ENCODE measurements around the gene LHFPL3.

GRCh38 chr7:104694710-104695109 lies 366.3 kb downstream of the LHFPL3 start:
- TF ChIP-seq POLR2A (IDR thresholded peaks at IDR 0.05; ENCODE audit: low read depth) (no peak), CTCF (IDR thresholded peaks at IDR 0.05) (no peak)

All from esophagus muscularis mucosa (tissue), 3 donors.